Left lung (tissue), 10 donors: ENCODE data around the gene ARHGEF16. TPM values are rescaled to one million over a fixed set of nuclear protein-coding genes. Genes with fewer than 3 reads are reported as not detected.

Experiments
- ATAC-seq: fragments of 200-7000 bp; cut with Tn5 transposase; one replicate; pipeline ENCODE4 v1.9.1; 2020; ENCODE audit warnings: moderate library complexity
- DNase-seq, 4 donors: peaks; one replicate each; pipeline ENCODE4 v3.0.0-alpha.2; 2013 to 2020
- H3K27ac ChIP-seq, 2 donors: fragments of 200-600 bp; sonication (generic) in 1 of 2; one replicate each; pipeline versions ENCODE4 v1.5.0 to v1.8.0; 2020 to 2021
- H3K27me3 ChIP-seq, 2 donors: fragments of 200-600 bp; sonication (generic) in 1 of 2; one replicate each; pipeline versions ENCODE4 v1.5.0 to v1.8.0; 2020 to 2021
- H3K36me3 ChIP-seq, 2 donors: fragments of 200-600 bp; sonication (generic) in 1 of 2; one replicate each; pipeline versions ENCODE4 v1.5.0 to v1.8.0; 2020 to 2021
- H3K4me1 ChIP-seq, 2 donors: fragments of 200-600 bp; one replicate each; pipeline ENCODE4 v1.8.0; 2021
- H3K4me3 ChIP-seq, 2 donors: fragments of 200-600 bp; sonication (generic) in 1 of 2; one replicate each; pipeline versions ENCODE4 v1.5.0 to v1.8.0; 2020 to 2021; ENCODE audit warnings: mild to moderate bottlenecking in 1 of 2
- H3K9me3 ChIP-seq, 2 donors: fragments of 200-600 bp; sonication (generic) in 1 of 2; one replicate each; pipeline versions ENCODE4 v1.5.0 to v1.8.0; 2020 to 2021
- intact Hi-C, 2 donors: fragments of 100-400 bp; cut with DNase I; formaldehyde crosslinking; loops; one replicate each; pipeline versions ENCODE4 v1.11.2 to v1.14.2; 2022
- polyA plus RNA-seq, 6 donors: library from polyadenylated mRNA; unstranded; fragments of 120-200 nt; gene quantifications; one replicate each; pipeline ENCODE4 v1.2.1, GENCODE V29; 2013; ENCODE audit not compliant: insufficient read length in 6 of 6
- total RNA-seq, 2 donors: library from RNA; stranded (reverse); fragmentation: NEBNext Ultra II Directional; extraction: Animal tissue kit (Norgen Biotek cat#: 25700); gene quantifications; one replicate each; pipeline ENCODE4 v1.2.1, GENCODE V29; 2021
- TF ChIP-seq, protein P1 (sequence below), 2 donors: fragments of 200-600 bp; sonication (generic) in 1 of 2; IDR thresholded peaks; one replicate each; pipeline versions ENCODE4 v1.5.0 to v1.8.0; 2021; ENCODE audit warnings: antibody characterized with exemption in 2 of 2
- donor health status: DM: no; HTN: yes; CAD: no.
- donor health status: DM: no; HTN: no; CAD: no.

Gene ARHGEF16
- total and polyA plus RNA-seq, 8 donors, result 8.3 to 11.8 (median 9.7) TPM

DNA sequence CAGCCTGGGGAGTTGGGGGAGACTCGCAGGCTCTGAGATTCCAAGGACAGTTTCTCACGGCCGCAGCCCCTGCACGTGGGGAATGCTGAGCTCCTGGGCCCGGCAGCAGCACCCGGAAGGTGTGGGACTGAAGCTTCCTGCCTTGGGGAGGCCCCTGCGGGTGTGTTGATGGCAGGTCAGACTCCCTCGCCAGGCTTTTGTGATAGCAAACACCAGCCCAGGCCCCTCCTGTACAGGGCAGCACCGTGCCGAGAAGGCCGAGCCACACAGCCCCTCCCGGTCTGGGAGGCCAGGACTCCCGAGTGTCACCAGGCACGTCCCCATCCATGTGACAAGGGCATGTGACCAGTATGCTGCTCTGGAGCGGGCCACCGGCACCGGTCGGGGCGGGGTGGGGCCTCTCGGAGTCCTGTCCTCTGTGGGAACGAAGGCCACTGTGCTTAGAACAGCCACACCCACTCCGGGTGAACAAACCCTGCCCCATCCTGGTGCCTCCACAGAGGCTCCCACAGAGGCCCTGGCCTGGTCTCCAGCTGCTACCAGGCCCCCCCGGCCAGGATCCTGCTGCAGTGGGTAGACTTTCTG is 31.1 kb upstream of the ARHGEF16 start:
- Histone ChIP-seq H3K27ac (no peak overlapping the region), H3K27me3 (peaks cover 0 to 48% of the 10 kb centered on the region in 2 donors), H3K36me3 (no peaks in the 10 kb centered on the region), H3K4me1 (no peaks in the 10 kb centered on the region), H3K4me3 (no peak overlapping the region), H3K9me3 (no peaks in the 10 kb centered on the region)
- intact Hi-C loops, result loop anchor here in 1 of 2 donors (5.0 to 10.0 kb wide), 2 partner anchors 411 to 1009 kb away; partner anchors contain the start of gene PEX10
- TF ChIP-seq, protein P1, sequence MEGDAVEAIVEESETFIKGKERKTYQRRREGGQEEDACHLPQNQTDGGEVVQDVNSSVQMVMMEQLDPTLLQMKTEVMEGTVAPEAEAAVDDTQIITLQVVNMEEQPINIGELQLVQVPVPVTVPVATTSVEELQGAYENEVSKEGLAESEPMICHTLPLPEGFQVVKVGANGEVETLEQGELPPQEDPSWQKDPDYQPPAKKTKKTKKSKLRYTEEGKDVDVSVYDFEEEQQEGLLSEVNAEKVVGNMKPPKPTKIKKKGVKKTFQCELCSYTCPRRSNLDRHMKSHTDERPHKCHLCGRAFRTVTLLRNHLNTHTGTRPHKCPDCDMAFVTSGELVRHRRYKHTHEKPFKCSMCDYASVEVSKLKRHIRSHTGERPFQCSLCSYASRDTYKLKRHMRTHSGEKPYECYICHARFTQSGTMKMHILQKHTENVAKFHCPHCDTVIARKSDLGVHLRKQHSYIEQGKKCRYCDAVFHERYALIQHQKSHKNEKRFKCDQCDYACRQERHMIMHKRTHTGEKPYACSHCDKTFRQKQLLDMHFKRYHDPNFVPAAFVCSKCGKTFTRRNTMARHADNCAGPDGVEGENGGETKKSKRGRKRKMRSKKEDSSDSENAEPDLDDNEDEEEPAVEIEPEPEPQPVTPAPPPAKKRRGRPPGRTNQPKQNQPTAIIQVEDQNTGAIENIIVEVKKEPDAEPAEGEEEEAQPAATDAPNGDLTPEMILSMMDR (IDR thresholded peaks at IDR 0.05), result no peak
- ATAC-seq (peak; percentile 91), DNase-seq (peak in 2 of 4 donors; percentile 40 to 75)

DNA sequence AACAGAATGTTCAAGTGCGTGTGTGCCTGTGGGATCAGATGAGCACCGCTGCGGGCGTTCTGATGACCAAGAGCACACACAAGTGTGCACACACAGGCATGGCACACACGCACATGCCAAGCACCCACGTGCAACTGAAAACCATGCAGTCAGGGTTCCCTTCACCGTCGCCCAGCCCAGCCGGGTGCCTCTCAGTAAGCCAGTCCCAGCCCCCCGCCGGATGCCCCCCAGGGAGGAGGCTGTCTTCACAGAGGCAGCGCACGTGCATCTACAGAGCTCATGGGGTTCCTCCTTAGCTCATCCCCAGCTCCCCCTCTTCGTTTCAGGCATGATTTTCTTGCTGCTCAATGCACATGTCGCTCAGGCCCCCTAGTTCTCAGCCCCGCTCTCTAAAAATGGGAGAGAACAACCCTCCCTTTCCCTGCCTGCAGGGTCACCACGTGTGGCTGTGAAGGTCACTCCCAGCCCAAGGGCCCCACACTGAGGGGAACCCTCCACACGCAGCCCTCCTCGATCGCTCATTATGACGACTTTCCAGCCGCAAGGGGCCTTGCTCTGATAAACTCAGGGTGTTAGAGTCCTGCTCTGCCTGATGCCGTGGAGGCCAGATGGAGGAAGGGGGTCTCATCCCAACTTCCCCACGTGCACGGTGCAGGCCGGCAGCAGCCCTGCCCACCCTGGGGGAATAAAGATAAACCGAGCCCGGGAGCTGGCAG is 30.4 kb upstream of the ARHGEF16 start:
- Histone ChIP-seq H3K36me3 (no peaks in the 10 kb centered on the region), H3K27me3 (peaks cover 0 to 41% of the 10 kb centered on the region in 2 donors), H3K9me3 (no peaks in the 10 kb centered on the region), H3K27ac (no peak overlapping the region), H3K4me1 (no peaks in the 10 kb centered on the region), H3K4me3 (no peak overlapping the region)
- TF ChIP-seq, protein P1 (IDR thresholded peaks at IDR 0.05), result no peak
- intact Hi-C loops, result loop anchor here in 1 of 2 donors (5.0 to 10.0 kb wide), 2 partner anchors 412 to 1009 kb away; partner anchors contain the start of gene PEX10
- ATAC-seq, result no peak
- peak in 1 of 4 donors; percentile 71 for DNase-seq

DNA sequence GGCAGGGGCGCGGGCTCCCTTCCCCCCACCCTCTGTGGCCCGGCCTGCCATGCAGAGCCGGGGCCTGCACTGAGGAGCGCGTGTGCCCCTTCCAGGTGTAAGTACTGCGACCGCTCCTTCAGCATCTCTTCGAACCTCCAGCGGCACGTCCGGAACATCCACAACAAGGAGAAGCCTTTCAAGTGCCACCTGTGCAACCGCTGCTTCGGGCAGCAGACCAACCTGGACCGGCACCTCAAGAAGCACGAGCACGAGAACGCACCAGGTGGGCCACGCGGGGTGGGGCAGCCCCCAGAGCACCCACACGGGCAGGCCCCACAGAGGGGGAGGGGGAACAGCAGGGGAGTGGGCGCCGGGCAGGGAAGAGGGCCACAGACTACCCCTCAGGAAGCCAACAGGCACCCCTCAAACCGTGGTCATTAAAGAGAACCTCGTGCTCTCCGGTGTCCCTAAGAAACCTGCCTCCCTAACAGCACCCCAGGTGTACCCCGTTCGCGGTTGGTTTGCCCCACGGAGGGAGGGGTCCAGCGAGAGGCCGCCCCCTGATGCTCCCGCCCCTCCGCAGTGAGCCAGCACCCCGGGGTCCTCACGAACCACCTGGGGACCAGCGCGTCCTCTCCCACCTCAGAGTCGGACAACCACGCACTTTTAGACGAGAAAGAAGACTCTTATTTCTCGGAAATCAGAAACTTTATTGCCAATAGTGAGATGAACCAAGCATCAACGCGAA is 28.8 kb upstream of the ARHGEF16 start:
- TF ChIP-seq, protein P1 (IDR thresholded peaks at IDR 0.05), result no peak
- no peaks in the 10 kb centered on the region for H3K36me3 ChIP-seq
- no peak overlapping the region for H3K27ac ChIP-seq
- H3K27me3 ChIP-seq, result peaks cover 0 to 42% of the 10 kb centered on the region in 2 donors
- intact Hi-C loops, result loop anchor here in 1 of 2 donors (10.0 kb wide), 1 partner anchor 1011 kb away; the partner anchor contains the start of gene PEX10
- no peak overlapping the region for H3K4me3 ChIP-seq
- DNase-seq, result peak in 1 of 4 donors; percentile 70
- no peak for ATAC-seq
- no peaks in the 10 kb centered on the region for H3K9me3 ChIP-seq
- H3K4me1 ChIP-seq, result no peaks in the 10 kb centered on the region

DNA sequence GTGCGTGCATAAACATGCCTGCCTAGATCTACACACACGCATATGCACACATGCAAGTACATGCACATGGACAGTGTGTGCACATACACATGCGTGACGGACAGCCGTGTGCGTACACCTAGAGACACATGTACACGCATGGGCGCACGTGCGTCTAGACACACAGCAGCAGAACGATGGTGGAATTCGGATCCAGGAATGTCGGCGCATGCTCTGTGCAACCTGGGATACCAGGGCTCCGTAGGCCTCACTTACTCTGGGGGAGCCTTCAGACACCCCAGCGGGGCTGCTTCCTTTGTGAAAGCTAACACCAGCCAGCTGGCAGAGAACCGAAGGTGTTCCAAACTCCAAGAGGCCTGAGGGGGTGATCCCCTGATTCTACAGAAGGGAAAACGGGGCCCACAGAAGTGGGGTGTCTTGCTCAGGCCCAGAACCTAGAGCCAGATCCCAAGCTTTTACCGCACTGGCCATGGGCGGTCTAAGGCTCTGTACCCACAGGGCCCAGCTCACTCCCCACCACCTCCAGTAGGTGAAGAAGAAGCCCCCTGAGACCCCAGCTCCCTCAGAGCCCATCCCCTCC is 27.4 kb upstream of the ARHGEF16 start:
- ATAC-seq (no peak), DNase-seq (peak in 1 of 4 donors; percentile 49)
- H3K27ac ChIP-seq, result no peak overlapping the region
- H3K27me3 ChIP-seq, result peaks cover 0 to 50% of the 10 kb centered on the region in 2 donors
- no peaks in the 10 kb centered on the region for H3K4me1 ChIP-seq
- intact Hi-C loops, result loop anchor here in 1 of 2 donors (10.0 kb wide), 1 partner anchor 1012 kb away; the partner anchor contains the start of gene PEX10
- TF ChIP-seq, protein P1 (IDR thresholded peaks at IDR 0.05), result no peak
- H3K9me3 ChIP-seq, result no peaks in the 10 kb centered on the region
- no peaks in the 10 kb centered on the region for H3K36me3 ChIP-seq
- no peak overlapping the region for H3K4me3 ChIP-seq
